GM04503 (cell line): ENCODE results near the gene MATN1.
A peak's percentile ranks its signal among the peaks of the same experiment; 100 is the strongest.

ENCODE experiments used
- DNase-seq: peaks from one replicate; pipeline ENCODE4 v3.0.0-alpha.2; 2012; ENCODE audit warnings: low read depth

MATN1 gene

DNA sequence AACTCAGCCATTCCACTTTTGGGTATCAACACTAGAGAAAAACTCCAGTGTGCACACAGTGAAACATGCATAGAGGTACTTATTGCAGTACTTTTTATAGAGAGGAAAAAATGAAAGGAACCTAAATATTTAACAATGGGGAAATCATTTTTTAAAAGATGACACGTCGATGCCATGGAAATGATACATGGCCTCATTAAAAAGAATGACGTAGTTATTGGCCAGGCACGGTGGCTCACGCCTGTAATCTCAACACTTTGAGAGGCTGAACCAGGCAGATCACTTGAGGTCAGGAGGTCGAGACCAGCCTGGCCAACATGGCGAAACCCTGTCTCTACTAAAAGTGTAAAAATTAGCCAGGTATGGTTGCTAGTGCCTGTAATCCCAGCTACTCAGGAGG, 42.5 kb downstream of the MATN1 start:
- DNase-seq: no peak

DNA sequence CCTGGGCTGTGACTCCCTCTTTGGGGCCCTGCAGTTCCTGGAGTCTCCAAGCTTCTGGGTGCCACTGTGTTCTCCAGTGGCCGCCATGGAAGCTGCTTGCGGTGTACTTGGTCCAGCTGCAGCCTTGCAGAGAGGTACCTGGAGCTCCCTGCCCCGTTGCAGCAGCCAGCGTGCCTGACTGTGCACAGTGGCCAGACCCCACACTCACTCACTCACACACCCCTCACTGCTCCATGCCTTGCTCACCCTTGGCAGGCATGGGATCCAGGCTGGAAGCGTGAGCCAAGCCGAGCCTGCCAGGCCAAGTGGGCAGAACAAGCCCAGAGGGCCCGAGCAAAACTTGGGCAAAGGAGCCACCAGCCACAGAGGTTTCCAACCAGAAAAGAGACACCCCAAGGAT, 43.0 kb downstream of the MATN1 start:
- no peak for DNase-seq

- no peak for DNase-seq
These were observed 43.4 kb downstream of the MATN1 start for GRCh38 chr1:30679976-30680305.

- DNase-seq: no peak
These were observed 44.0 kb downstream of the MATN1 start for GRCh38 chr1:30679201-30679975.

DNA sequence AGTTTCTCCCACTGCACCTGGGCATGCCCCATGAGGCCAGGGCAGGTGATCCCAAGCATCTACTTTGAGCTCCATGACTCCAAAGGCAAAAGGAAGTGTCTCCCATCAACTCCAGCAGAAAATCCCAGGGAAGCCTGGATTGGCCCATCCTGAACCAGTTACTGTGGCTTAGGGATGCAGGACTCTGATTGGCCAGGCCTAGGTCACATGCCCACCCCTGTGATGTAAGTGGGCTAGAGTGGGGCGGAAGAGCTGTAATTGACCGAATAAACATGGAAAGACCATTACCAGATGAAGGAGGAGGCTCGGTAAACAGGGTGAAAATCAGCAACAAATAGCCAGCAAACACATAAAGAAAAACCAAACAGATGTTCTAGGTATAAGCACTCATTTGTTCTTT, 45.2 kb downstream of the MATN1 start:
- DNase-seq: no peak

DNA sequence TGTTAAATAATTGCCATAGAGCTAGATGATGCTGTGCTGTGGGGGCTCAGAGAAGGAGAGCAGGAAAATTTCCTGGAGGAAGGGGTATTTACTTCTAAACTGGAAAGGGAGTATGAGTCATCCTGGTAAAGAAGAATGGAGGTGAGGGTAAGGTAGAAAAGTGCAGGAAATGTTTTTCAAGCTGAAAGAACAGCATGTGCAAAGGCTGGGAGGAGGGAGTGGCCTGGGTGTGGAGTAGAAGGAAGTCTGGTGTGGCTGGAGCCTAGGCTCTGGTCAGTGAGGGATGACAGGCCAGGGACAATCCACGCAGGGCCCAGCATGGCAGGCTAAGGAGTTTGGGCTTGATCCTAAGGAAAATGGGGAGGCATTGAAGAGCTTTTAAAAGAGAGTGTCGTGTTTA, 45.9 kb downstream of the MATN1 start:
- no peak for DNase-seq

DNA sequence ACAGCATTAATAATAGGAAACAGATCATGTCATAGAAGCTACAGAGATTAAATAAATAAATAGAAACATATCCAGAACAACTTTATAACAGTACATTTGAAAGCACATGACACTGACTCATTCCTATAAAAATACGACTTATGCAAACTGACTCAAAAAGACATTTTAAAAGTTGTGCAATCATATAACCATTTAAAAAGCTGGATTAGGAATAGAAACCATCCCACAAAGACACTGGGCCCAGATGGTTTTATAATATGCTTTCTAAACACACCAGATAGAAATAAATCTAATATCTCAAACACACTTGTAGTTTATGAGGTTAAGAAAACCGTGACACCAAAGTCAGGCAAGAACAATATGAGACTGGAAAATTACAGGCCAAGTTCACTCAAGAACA, 47.6 kb downstream of the MATN1 start:
- peak; percentile 79 for DNase-seq

DNA sequence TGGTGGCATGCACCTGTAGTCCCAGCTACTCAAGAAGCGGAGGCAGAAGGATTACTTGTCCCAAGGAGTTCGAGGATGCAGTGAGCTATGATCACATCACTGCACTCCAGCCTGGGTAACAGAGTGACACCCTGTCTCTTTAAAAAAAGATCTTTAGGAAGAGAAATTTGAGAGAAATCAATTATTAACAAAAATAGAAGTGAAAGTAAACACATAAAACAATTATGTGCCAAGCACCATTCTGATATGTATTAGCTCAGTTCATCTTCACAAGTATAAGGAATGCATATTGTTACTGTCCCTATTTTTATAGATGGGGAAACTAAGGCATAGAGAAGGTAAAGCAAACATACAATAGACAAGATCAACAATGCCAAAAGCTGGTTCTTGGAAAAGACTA, 48.1 kb downstream of the MATN1 start:
- DNase-seq: no peak

DNA sequence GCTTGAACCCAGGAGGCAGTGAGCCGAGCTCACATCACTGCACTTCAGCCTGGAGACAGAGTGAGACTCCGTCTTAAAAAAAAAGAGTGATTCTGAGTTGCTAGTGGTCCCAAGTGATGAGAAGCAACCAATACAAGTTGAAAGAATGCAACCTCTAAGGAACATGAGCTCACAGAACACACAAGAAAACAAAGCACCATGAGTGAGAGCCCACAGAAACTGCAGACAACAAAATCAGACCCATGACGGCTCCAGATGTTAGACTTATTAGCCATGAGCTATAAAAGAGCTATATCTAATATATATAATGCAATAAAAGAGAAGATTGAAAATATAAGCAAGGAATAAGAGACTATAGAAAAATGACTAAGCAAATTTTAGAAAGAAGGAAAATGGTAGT, 50.0 kb downstream of the MATN1 start:
- DNase-seq: no peak

DNA sequence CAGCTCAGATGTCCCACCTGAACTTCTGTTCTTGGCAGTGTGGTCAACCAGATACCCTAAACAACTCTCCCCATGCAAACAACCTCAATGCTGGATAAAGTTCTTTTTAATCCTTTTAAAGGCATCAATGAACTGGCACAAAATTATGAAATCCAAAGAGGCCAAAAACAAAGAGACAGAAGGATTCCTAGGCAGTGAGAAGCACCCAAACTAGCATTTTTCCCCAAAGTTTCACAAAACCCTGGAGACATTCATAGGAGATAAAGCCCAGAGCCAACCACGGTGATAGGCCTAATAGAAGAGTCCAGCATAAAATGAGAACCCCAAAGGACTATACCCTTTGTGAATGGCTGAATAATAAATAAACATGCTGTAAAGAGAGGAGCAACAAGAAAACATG, 50.7 kb downstream of the MATN1 start:
- peak; percentile 55 for DNase-seq

- DNase-seq: peak; percentile 80
These were observed 52.9 kb downstream of the MATN1 start for GRCh38 chr1:30670240-30671060.

DNA sequence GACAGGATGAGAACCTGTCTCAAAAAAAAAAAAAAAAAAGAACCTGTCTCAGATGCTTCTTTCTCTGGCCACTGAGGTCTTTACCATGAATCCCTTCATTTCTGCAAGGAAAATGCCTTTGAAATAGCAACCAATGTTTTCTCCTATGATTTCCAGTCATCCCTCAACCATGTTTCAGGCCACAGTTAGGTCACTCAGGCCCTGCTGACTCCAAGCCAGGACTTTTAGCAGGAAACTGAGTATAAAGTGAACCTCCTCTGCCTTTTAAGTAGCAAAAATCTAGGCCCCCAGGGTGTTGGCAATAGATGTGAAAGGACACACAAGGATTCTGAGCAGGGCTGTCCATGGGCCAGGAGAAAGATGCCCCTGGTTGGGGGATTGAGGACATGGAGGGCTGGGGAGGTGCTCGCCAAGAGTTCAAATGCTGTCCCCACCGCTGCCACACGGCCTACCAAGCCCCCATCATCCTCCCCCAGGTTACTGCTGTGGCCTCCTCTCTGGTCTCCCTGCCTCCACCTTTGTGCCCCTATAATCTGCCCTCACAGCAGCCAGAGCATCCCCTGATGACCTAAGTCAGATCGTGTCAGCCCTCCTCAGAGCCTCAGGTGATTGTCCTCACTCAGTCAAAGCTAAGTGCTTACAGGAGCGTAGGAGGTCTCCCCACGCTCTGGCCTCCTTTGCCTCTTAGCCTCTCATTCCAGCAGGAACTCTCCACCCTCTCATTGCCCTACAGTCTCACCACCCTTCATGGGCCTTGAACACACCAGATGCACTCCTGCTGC, 54.6 kb downstream of the MATN1 start:
- DNase-seq: peak; percentile 42

GRCh38 chr1:30668024-30668423, 55.4 kb downstream of the MATN1 start:
- DNase-seq: no peak

DNA sequence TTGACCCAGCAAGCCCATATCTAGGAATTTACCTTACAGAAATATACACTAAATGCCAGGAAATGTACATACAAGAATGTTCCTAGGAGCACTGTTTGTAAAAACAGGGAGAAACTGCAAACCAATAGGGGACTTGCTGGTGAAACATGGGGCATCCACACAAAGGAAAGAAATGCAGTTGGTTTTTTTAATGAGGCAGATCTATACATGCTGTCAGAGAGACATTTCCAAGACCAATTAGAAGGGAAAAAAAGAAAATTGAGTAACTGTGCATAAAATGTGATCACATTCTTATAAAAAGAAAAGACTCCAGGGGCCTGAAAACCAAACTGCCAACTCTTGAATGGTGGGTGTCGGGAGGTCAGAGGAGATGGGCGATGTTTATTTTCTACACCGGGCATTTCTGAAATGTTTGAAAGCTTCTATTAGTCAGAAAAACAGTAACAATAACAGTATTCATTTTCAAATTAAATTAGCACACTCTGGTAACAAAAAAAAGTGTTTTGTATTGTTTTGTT, 56.6 kb downstream of the MATN1 start:
- no peak for DNase-seq

DNA sequence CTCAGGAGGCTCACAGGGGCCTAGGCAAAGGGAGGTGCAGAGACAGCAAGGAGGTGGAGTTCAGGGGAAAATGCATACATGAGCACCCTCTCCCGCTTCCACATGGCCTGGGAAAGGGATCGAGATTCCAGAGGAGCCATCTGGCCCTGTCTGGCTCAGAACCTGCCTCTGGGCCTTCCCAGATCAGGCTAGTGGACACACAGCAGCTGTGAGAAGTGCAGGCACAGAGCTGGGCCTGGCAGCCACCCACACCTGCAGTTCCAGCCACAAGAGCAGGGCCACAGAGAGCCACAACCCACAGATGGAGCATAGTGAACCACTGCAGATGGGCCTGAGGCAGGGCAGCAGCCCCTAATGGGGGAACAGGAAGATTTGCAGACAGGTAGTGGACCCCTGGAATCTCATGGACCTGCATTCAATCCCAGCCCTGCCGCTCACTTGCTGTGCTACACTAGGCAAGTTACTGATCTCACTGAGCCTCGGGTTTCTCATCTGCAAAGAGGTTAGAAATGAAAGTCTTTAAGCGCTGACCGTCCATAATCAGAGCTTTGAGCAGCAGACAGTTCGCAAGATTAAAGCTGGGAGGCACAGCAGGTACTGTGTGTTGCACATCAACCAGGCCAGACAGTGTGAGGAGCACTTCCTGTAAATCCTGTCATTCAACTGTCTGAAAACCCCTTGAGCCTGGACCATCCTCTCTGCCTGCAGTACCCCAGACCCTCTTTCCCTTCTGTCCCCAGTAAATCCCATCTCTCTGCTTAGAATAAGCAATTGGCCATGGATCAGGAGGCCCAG, 58.0 kb downstream of the MATN1 start:
- no peak for DNase-seq

DNA sequence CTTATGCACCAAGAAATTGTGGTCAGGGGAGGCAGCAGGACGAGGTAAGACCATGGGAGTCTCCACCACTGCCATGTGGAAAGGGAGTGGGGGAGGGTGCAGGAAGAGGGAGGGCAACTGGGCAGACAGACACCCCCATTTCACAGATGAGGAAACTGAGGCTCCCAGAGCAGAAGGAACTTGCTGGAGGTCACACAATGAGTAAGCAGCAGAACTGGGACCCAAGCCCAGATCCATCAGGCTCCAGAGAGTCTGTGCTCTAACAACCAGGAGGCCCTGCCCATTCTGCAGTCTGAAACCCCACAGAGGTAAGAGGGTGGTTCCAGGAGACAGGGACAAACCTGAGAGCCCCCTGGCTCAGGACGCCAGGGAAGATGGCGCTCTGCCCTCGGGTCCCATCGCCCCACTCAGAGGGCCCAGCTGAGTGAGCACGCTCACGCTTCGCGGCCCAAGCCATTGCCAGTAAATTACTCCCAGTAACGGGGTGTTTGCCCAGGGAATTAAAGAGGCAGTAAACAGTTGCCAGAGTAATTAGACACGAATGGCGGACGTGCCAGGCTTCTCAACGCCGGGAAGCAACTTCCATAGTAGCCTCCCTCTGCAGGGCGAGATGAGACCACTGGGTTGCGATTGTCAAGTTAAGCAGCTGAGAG, 59.2 kb downstream of the MATN1 start:
- DNase-seq: no peak

DNA sequence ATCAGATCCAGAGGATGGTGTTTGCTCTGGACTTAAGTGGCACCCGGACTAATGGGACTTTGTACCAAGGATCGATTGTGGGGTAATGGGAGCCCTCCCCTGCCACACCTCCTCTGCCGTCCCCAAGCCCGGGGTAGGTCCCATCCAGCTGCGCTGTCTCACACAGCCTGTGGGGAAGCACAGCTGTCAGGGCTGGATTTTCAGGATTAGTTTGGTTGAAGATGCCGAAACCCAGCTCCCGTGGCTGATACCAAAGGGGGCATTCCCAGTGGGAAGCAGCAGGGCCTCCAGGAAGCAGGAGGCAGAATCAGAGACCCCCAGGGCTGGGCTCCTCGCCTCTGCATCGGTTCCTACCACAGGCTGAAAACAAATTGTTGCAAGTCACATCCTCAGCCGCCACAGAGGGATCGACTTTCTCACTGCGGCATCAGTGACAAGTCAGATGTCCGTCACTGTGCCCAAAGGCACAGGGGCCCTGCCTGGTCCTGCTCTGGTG, 59.7 kb downstream of the MATN1 start:
- no peak for DNase-seq

DNA sequence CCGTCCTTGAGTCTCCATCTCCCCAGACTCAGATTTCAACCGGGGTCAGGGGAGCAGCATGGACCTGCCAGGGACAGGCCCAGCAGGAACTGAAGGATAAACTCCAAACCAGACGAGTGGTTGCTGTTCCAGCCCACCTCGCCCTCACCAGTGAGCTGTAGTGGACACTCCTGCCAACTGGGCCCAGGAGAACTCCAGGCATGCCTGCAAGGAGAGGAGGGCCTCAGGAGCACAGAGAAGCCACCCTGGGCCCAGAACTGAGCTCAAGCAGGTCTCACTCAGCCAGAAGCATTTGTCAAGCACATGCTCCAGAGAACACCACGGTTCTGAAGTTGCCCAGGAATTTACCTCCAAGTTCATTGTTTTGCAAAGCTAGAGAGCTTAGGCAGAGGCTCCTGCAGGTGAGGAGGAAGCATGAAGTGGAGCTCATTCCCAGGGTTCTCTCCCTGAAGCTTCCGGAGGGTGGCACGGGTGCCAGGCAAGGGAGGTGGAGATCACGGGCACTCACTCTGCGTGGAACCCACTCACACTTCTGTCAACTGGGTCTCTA, 61.0 kb downstream of the MATN1 start:
- no peak for DNase-seq

DNA sequence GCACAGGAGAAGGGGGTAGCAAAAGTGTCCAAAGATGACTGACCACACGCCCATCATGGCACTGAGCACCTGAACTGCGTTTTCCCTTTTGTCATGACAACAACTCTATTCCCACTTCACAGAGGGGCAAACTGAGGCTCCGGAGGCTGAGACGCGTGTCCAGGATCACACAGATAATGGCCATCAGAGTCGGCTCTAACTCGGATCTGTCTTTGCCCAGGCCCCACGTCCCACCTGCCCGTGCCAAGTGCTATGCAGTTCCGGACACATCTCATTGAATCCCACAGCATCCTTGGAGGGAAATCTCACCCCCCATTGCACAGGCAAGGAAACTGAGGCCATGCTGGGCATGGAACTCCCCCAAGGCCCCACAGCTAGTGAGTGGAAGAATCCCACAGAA, 62.1 kb downstream of the MATN1 start:
- DNase-seq: no peak
